ENCODE measurements around the gene SLC25A29.
"Not testable (repeated sequence)": the region's sequence is repeated elsewhere in the genome, so short reads cannot be mapped to it uniquely, and the experiment has no call there.

Gene SLC25A29

DNA sequence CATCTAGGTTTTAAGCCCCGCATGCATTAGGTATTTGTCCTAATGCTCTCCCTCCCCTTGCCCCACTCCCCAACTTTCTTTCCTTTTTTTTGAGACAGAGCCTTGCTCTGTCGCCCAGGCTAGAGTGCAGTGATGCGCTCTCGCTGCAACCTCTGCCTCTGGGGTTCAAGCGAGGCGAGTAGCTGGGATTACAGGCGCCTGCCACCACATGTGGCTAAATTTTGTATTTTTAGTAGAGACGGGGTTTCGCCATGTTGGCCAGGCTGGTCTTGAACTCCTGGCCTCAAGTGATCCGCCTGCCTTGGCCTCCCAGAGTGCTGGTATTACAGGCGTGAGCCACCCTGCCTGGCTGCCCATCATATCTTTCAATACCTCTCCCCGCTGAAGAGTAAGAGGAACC is 36.6 kb upstream of the SLC25A29 start:
- not testable (repeated sequence) for H3K27ac ChIP-seq (ENCODE audit: low read length); H3K9me3 ChIP-seq (ENCODE audit: insufficient read depth, low read length, severe bottlenecking); H3K4me3 ChIP-seq (ENCODE audit: low read depth in 1 of 2, low read length in 2 of 2); DNase-seq; H2AFZ ChIP-seq (ENCODE audit: low read depth, low read length); H4K20me1 ChIP-seq (ENCODE audit: insufficient read depth, low read length); ATAC-seq (ENCODE audit: insufficient read depth, low read depth); H3K9ac ChIP-seq (ENCODE audit: low read depth, low read length); H3K79me2 ChIP-seq (ENCODE audit: insufficient read depth, low read length); H3K27me3 ChIP-seq (ENCODE audit: insufficient read depth, low read length, poor library complexity); H3K4me2 ChIP-seq (ENCODE audit: insufficient read depth, low read length)
- H3K4me1 ChIP-seq (ENCODE audit: insufficient read depth, low read length), result peaks cover 14% of the 10 kb centered on the region
- peaks cover 50% of the 10 kb centered on the region for H3K36me3 ChIP-seq (ENCODE audit: insufficient read depth, low read length)

DNA sequence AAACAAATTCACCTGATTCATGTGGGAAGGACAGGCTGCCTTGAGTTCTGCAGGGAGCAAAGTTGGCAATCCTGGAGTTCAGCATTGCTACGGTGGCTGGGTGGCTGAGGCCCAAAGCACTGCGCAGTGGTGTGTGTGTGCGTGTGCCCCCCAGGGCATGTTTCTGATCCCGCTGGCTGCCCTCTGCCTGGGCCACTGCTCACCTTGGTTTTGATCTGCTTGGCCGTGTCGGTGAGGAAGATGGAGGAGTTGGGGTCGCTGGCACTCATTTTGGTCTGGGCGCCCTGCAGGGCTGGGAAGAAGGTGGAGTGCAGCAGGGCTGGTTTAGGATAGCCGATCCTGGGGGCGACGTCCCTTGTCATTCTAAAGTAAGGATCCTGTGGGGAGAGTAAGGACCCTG is 36.0 kb upstream of the SLC25A29 start:
- Histone ChIP-seq H3K36me3 (ENCODE audit: insufficient read depth, low read length) (peaks cover 53% of the 10 kb centered on the region), H3K9ac (ENCODE audit: low read depth, low read length) (no peak overlapping the region), H3K4me2 (ENCODE audit: insufficient read depth, low read length) (no peak overlapping the region), H3K4me1 (ENCODE audit: insufficient read depth, low read length) (peaks cover 14% of the 10 kb centered on the region), H2AFZ (ENCODE audit: low read depth, low read length) (no peak overlapping the region), H3K27me3 (ENCODE audit: insufficient read depth, low read length, poor library complexity) (no peaks in the 10 kb centered on the region), H4K20me1 (ENCODE audit: insufficient read depth, low read length) (no peaks in the 10 kb centered on the region), H3K9me3 (ENCODE audit: insufficient read depth, low read length, severe bottlenecking) (no peaks in the 10 kb centered on the region), H3K27ac (ENCODE audit: low read length) (no peak overlapping the region), H3K4me3 (ENCODE audit: low read depth in 1 of 2, low read length in 2 of 2) (no peak overlapping the region), H3K79me2 (ENCODE audit: insufficient read depth, low read length) (no peaks in the 10 kb centered on the region)
- ATAC-seq (ENCODE audit: insufficient read depth, low read depth) (no peak), DNase-seq (no peak)
- TF ChIP-seq EZH2 (IDR thresholded peaks at IDR 0.05; ENCODE audit: borderline replicate concordance, low read depth, low read length, severe bottlenecking), result no peak
- TF ChIP-seq, protein P1, sequence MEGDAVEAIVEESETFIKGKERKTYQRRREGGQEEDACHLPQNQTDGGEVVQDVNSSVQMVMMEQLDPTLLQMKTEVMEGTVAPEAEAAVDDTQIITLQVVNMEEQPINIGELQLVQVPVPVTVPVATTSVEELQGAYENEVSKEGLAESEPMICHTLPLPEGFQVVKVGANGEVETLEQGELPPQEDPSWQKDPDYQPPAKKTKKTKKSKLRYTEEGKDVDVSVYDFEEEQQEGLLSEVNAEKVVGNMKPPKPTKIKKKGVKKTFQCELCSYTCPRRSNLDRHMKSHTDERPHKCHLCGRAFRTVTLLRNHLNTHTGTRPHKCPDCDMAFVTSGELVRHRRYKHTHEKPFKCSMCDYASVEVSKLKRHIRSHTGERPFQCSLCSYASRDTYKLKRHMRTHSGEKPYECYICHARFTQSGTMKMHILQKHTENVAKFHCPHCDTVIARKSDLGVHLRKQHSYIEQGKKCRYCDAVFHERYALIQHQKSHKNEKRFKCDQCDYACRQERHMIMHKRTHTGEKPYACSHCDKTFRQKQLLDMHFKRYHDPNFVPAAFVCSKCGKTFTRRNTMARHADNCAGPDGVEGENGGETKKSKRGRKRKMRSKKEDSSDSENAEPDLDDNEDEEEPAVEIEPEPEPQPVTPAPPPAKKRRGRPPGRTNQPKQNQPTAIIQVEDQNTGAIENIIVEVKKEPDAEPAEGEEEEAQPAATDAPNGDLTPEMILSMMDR (IDR thresholded peaks at IDR 0.05; ENCODE audit: borderline replicate concordance, extremely low read depth, low read length, poor library complexity, severe bottlenecking), result no peak

DNA sequence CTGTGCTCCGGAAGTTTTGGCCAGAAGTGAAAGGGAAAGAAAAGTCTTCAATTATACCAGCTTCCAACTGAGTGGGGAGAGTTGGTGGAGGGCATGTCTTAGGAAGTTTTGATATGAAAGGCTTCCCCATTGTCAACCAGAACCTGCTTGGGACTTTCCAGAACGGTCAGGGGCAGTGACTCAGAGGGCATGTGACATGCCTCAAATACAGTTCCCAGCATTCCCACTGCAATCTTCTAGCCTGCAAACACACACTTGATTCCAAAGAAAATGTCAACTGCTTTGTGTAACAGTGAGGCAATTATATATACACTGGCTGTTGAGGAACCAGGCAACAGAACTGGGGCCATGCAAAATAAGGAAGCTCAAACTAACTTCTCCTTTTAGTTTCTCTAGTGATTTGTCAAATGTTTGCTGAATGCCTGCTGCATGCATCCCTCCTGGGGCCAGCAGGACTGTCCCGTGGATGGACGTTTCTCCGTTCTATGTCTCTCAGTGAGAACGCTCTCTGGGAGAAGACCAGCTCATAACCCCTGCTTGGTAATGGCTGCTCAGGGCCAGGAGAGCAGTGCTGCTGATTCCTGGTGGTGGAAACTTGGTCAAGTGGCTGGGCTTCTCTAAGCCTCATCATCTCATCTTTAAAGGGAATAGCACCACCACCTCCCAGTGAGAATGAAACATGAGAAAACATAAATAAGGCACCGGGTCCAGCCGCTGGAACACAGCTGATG is 35.2 kb upstream of the SLC25A29 start:
- no peaks in the 10 kb centered on the region for H3K9me3 ChIP-seq (ENCODE audit: insufficient read depth, low read length, severe bottlenecking)
- H3K27ac ChIP-seq (ENCODE audit: low read length), result peak overlapping the region; percentile 50
- no peak overlapping the region for H2AFZ ChIP-seq (ENCODE audit: low read depth, low read length)
- TF ChIP-seq EZH2 (IDR thresholded peaks at IDR 0.05; ENCODE audit: borderline replicate concordance, low read depth, low read length, severe bottlenecking), result no peak
- TF ChIP-seq, protein P1 (IDR thresholded peaks at IDR 0.05; ENCODE audit: borderline replicate concordance, extremely low read depth, low read length, poor library complexity, severe bottlenecking), result no peak
- no peaks in the 10 kb centered on the region for H3K27me3 ChIP-seq (ENCODE audit: insufficient read depth, low read length, poor library complexity)
- ATAC-seq (ENCODE audit: insufficient read depth, low read depth) (no peak), DNase-seq (no peak)
- H4K20me1 ChIP-seq (ENCODE audit: insufficient read depth, low read length), result no peaks in the 10 kb centered on the region
- H3K36me3 ChIP-seq (ENCODE audit: insufficient read depth, low read length), result peaks cover 53% of the 10 kb centered on the region
- H3K4me2 ChIP-seq (ENCODE audit: insufficient read depth, low read length), result no peak overlapping the region
- H3K4me3 ChIP-seq (ENCODE audit: low read depth in 1 of 2, low read length in 2 of 2), result no peak overlapping the region
- H3K4me1 ChIP-seq (ENCODE audit: insufficient read depth, low read length), result peaks cover 14% of the 10 kb centered on the region
- no peaks in the 10 kb centered on the region for H3K79me2 ChIP-seq (ENCODE audit: insufficient read depth, low read length)
- no peak overlapping the region for H3K9ac ChIP-seq (ENCODE audit: low read depth, low read length)

DNA sequence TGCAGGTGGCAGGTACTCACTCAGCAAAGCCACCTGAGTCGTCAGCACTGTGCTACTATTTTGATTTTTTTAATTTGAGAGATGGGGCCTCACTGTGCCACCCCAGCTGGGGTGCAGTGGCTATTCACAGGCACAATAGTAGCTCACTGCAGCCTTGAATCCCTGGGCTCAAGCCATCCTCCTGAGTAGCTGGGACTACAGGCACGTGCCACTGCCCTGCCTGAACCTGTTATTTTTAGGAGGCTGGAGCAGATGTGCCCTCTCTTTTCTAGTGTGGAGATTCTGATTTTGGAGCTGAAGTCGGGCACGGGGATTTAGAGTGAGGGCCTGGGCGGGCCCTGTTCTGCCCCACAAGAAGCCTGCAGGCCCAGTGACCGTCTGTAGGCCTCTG is 34.2 kb upstream of the SLC25A29 start:
- Histone ChIP-seq H3K27ac (ENCODE audit: low read length) (peak overlapping the region; percentile 62), H3K36me3 (ENCODE audit: insufficient read depth, low read length) (peaks cover 46% of the 10 kb centered on the region), H3K9me3 (ENCODE audit: insufficient read depth, low read length, severe bottlenecking) (no peaks in the 10 kb centered on the region), H3K4me1 (ENCODE audit: insufficient read depth, low read length) (peaks cover 14% of the 10 kb centered on the region), H3K4me2 (ENCODE audit: insufficient read depth, low read length) (no peak overlapping the region), H3K27me3 (ENCODE audit: insufficient read depth, low read length, poor library complexity) (no peaks in the 10 kb centered on the region), H3K9ac (ENCODE audit: low read depth, low read length) (peak overlapping the region; percentile 17; the same call in 1 of the 2 replicates), H2AFZ (ENCODE audit: low read depth, low read length) (no peak overlapping the region), H3K79me2 (ENCODE audit: insufficient read depth, low read length) (no peaks in the 10 kb centered on the region), H4K20me1 (ENCODE audit: insufficient read depth, low read length) (no peaks in the 10 kb centered on the region), H3K4me3 (ENCODE audit: low read depth in 1 of 2, low read length in 2 of 2) (no peak overlapping the region)
- ATAC-seq (ENCODE audit: insufficient read depth, low read depth), result 0 out of 3 replicates have a peak, but pooled peaks have one; percentile 17
- no peak for DNase-seq
- TF ChIP-seq, protein P1 (IDR thresholded peaks at IDR 0.05; ENCODE audit: borderline replicate concordance, extremely low read depth, low read length, poor library complexity, severe bottlenecking), result no peak
- TF ChIP-seq EZH2 (IDR thresholded peaks at IDR 0.05; ENCODE audit: borderline replicate concordance, low read depth, low read length, severe bottlenecking), result no peak

Measured in DND-41 (cell line).